ENCODE measurements around the gene SLC29A3.

The SLC29A3 gene

GRCh38 chr10:71285180-71285545 is 33.9 kb upstream of the SLC29A3 start:
- TF ChIP-seq CTCF (conservative IDR thresholded peaks at IDR 0.05; ENCODE audit: low read depth, low read length) = peak; percentile 75
- H3K4me3 ChIP-seq (ENCODE audit: low read length) = no peak overlapping the region
- DNase-seq (ENCODE audit: low read depth) = no peak

GRCh38 chr10:71285986-71286385 is 33.1 kb upstream of the SLC29A3 start:
- no peak overlapping the region for H3K4me3 ChIP-seq (ENCODE audit: low read length)
- TF ChIP-seq CTCF (conservative IDR thresholded peaks at IDR 0.05; ENCODE audit: low read depth, low read length) = no peak
- no peak for DNase-seq (ENCODE audit: low read depth)

- no peak for TF ChIP-seq CTCF (conservative IDR thresholded peaks at IDR 0.05; ENCODE audit: low read depth, low read length)
- DNase-seq (ENCODE audit: low read depth) = no peak
- no peak overlapping the region for H3K4me3 ChIP-seq (ENCODE audit: low read length)
These were observed 32.4 kb upstream of the SLC29A3 start for GRCh38 chr10:71286521-71287294.

GRCh38 chr10:71287456-71287855 is 31.6 kb upstream of the SLC29A3 start:
- DNase-seq (ENCODE audit: low read depth) = no peak
- no peak for TF ChIP-seq CTCF (conservative IDR thresholded peaks at IDR 0.05; ENCODE audit: low read depth, low read length)
- H3K4me3 ChIP-seq (ENCODE audit: low read length) = no peak overlapping the region

DNA sequence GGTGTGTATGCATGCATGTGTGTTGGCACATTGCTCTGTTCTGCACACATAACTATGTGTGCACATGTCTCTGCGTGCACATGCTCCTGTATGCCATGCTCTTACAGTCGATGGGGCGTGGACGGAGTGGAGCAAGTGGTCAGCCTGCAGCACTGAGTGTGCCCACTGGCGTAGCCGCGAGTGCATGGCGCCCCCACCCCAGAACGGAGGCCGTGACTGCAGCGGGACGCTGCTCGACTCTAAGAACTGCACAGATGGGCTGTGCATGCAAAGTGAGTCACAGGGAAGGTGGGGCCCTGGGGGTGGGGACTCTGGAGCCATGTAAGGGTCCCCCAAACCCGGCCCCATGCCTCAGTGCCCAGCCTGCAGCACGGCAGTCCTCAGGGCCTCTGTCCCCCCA is 30.6 kb upstream of the SLC29A3 start:
- no peak for TF ChIP-seq CTCF (conservative IDR thresholded peaks at IDR 0.05; ENCODE audit: low read depth, low read length)
- H3K4me3 ChIP-seq (ENCODE audit: low read length) = no peak overlapping the region
- DNase-seq (ENCODE audit: low read depth) = no peak

DNA sequence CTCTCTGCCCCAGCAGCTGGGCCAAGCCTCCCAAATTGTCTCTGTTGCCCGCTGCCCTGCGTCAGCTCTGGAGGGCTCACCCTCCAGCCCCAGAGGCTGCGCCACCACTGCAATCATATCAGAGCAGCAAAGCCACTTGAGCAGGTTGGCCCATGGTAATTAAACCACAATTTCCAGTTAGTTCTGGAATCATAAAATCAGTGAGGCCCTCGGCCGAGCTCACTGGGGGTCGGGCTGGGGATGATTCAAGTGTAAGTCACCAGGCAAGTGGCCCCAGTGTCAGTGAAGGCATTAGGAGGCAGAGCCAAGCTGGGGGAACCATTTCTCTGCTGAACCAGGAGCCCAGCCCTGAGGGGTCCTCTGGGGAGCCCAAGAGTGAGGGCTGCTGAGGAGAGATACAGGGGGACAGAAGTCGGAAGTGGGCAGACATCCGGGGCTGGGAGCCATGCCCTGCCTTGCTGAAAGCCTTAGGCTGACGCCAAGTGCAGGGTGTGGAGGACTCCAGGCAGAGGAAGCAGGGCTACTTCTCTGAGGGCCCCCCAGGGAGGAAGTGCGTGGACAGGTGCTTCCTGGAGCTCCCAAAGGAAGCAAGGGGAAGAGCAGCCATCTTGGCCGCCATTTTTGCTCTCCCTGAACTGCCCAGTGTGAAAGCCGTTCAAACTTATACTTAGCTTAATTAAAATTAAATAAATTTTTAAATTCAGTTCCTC is 29.5 kb upstream of the SLC29A3 start:
- DNase-seq (ENCODE audit: low read depth) = no peak
- TF ChIP-seq CTCF (conservative IDR thresholded peaks at IDR 0.05; ENCODE audit: low read depth, low read length) = no peak
- H3K4me3 ChIP-seq (ENCODE audit: low read length) = no peak overlapping the region

- no peak for DNase-seq (ENCODE audit: low read depth)
- no peak for TF ChIP-seq CTCF (conservative IDR thresholded peaks at IDR 0.05; ENCODE audit: low read depth, low read length)
These were observed 28.7 kb upstream of the SLC29A3 start for GRCh38 chr10:71290331-71290730.

More at GRCh38 chr10:71290331-71290730, 28.7 kb upstream of the SLC29A3 start:
- H3K4me3 ChIP-seq (ENCODE audit: low read length) = no peak overlapping the region
